Renal cortex interstitium (tissue), 11 donors: Measurements from ENCODE around the gene PHF8. TPM values are rescaled to one million over a fixed set of nuclear protein-coding genes. Genes with fewer than 3 reads are reported as not detected.
A peak's percentile ranks its signal among the peaks of the same experiment; 100 is the strongest.

Experiments used
- DNase-seq, 11 donors: peaks; one replicate each; pipeline ENCODE4 v3.0.0-alpha.2; 2013; ENCODE audit warnings: low read depth in 9 of 11, low spot score in 4 of 11; ENCODE audit errors: extremely low read depth in 1 of 11
- polyA plus RNA-seq, 3 donors: library from polyadenylated mRNA; unstranded; fragments of 120-200 nt; gene quantifications; one replicate each; pipeline ENCODE4 v1.2.1, GENCODE V29; 2013; ENCODE audit not compliant: insufficient read length in 3 of 3

PHF8 gene
- polyA plus RNA-seq, 3 donors = 29.4 to 30.5 (median 29.6) TPM

GRCh38 chrX:54043056-54043455, 1.2 kb downstream of the PHF8 start:
- peak in 1 of 11 donors; percentile 1 for DNase-seq

GRCh38 chrX:54042609-54043021, 1.7 kb downstream of the PHF8 start:
- peak in 4 of 11 donors; percentile 22 to 39 (median 32) for DNase-seq

- no peak for DNase-seq
Measured at GRCh38 chrX:54030329-54030728, 13.9 kb downstream of the PHF8 start.

GRCh38 chrX:54029529-54030143, 14.6 kb downstream of the PHF8 start:
- peak in 2 of 11 donors; percentile 1 to 22 for DNase-seq

DNA sequence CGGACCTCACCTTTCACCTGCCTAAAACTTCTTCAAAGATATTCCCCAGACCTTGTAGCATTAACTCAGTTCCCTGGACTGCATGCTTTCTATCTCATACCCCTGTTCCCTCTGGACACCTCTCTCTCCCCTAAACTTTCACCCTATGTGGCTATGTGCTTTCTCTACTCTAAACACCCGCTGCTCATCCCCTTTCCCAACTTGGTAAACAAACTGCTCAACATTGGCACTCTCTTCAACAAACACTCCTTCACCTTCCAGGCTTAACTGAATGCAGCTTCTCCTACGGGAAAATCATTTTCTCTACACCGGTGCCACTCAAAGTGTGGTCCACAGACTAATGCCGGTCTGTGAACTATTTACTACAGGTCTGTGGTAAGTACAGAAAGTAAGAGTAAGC, 19.9 kb downstream of the PHF8 start:
- DNase-seq = no peak

- no peak for DNase-seq
Measured at GRCh38 chrX:54012830-54013500, 31.3 kb downstream of the PHF8 start.

GRCh38 chrX:54007682-54008081, 36.6 kb downstream of the PHF8 start:
- DNase-seq = no peak

- no peak for DNase-seq
Measured at GRCh38 chrX:53997724-53998123, 46.5 kb downstream of the PHF8 start.

DNA sequence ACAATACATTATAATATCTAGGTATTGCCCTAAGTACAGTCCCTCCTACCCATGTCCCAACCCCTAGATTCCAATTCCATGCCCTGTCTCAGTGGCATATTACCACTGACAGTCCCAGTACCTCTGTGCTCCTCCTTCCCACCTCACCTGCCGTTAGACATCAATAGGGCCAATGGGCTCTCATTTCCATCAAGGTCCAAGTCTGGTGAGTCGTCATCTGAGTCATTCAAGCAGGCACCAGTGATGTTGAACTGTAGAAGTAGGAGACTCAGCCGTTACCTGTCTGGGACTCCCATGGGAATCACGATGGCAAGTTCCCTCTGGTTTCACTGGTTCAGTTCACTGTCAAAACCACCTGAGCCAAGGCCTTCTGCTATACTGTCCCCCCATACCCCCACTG, 51.7 kb downstream of the PHF8 start:
- DNase-seq = no peak

- DNase-seq = no peak
Measured at GRCh38 chrX:53990171-53990570, 54.1 kb downstream of the PHF8 start.

- DNase-seq = no peak
Measured at GRCh38 chrX:53984895-53985294, 59.4 kb downstream of the PHF8 start.

- no peak for DNase-seq
Measured at GRCh38 chrX:53974529-53974928, 69.7 kb downstream of the PHF8 start.

DNA sequence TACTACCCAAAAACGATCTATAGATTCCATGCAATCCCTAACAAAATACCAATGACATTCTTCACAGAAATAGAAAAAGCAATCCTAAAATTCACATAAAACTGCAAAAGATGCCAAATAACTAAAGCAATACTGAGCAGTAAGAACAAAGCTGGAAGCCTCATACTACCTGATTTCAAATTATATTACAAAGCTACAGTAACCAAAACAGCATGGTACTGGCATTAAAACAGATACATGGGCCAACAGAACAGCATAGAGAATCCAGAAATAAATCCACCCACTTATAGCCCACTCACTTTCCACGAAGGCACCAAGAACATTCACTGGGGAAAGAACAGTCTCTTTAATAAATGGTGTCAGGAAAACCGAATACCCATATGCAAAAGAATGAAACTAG, 74.7 kb downstream of the PHF8 start:
- no peak for DNase-seq

DNA sequence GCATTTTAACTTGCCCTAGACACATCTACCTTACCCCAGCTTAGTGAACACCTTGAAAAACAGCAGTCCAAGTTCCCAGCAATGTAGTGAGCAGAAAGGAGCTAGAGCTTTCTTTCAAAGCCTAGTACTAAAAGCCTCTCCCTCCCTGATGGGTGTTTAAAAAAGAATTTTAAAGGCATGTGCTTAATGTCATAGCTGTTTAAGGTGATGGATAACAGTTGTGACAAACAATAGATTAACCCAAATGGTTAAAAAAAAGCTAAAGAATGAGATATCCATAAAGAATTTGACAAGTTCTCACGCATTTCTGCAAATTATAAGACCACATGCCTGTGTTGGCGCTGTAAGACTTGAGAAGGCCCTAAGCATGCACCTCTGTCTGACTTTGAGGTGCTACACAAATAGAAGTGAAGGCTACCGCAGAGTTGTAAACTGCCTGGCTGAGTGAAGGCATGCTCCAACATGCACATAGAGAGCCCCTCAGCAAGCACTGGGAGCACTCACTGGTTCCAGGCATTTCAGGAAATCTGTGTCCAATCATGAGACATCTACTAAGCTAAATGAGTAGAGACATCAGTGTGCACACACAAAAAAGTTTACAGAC, 94.0 kb downstream of the PHF8 start:
- no peak for DNase-seq

GRCh38 chrX:53940180-53940579, 104.1 kb downstream of the PHF8 start:
- DNase-seq = no peak

- no peak for DNase-seq
Measured at GRCh38 chrX:53939127-53939526, 105.1 kb downstream of the PHF8 start.

DNA sequence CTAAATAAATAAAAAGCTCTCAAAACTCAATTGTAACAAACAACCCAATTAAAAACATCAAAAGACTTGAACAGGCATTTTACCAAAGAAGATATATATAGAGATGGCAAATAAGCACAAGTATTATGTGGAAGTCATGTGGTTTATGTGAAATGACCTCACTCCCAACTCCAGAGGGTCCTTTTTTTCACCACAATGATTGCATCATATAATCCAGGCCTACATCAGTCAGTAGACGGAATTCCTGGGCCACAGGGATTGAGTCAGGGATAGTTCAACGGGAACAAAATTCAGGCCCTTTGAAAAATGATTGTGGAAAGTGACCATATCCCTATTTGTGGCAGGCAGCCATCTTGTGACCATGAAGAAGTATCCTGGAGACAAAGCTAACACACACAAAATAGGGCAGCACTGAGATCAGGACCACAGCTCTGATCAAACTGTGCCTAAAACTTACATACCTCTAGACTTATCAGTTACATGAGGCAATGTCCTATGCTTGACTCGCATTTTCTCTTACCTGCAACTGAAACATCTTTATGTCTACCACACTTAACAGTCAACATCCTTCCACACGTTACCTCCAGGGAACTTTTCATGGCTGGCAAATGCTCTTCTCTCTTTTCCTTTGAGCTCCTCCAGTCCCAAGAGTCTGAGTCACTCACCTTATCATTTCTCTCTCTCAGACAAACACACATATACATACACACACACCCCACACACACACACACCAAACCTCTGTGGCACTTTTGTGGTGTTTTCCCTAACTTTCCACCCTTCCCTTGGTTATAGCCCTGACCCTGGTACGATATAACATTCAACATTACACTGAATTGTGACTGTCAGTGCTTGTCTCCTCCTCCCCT, 113.5 kb downstream of the PHF8 start:
- no peak for DNase-seq

- DNase-seq = no peak
Measured at GRCh38 chrX:53926030-53926429, 118.2 kb downstream of the PHF8 start.

- no peak for DNase-seq
Measured at GRCh38 chrX:53918702-53919101, 125.6 kb downstream of the PHF8 start.

DNA sequence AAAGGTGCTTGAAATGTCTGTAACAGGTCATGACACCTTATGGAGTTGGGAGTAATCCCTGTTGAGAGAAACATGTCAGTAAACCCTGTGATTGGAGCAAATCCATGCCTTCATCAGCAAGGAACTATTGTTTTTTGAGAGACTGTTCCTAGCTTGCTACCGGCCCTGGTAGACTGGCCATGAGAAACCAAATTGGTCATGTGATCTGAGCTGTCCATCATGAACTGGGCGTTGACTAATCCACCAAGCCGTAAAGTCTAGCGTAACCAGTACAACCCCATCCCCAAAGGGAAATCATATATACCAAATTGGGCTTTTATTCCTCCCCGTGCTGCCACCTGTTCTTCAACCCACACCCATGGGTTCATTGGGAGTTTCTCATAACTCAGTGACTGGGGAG, 143.7 kb downstream of the PHF8 start:
- no peak for DNase-seq
